Non-pigmented ciliary epithelial cell (primary cell): ENCODE data around the gene FARSA.
"Not testable (repeated sequence)": the region's sequence is repeated elsewhere in the genome, so short reads cannot be mapped to it uniquely, and the experiment has no call there.

Experiments
- DNase-seq: peaks from one replicate; pipeline ENCODE4 v3.0.0-alpha.2; 2010; ENCODE audit warnings: low read depth

FARSA gene

DNA sequence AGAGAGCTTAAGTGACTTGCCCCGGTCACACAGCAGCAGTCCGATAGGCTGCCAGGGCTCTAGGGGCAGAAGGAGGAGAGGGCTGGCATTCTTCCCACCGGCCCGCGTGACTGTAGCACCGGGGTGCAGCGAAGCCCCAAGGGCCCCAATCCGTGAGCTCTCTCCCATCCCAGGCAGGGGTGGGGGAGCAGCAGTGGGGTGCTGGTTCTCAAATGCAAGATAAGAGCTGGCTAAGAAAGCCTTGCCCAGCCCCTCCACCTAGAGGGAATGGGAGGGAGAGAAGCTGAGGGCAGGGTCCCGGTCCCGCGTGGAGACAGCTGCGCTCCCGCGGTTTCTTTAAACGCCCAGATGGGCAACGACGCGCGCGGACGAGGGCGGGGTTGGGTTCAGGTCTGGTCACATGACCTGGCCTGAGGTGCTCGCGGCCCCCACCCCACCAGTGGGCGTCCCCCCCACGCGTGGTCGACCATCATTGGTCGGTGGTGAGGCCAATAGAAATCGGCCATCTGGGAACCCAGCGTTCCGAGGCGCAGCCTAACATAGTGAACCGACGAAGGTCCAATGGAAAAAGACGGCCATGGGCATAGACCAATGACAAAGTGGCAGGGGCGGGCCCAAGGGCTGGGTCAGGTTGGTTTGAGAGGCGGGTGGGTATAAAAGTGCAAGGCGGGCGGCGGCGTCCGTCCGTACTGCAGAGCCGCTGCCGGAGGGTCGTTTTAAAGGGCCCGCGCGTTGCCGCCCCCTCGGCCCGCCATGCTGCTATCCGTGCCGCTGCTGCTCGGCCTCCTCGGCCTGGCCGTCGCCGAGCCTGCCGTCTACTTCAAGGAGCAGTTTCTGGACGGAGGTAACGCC lies 4.6 kb upstream of the FARSA start, which contains the start of gene CALR:
CALR (plus strand) TSS at position 683 of the 852 bp plus-strand sequence; CDS start at position 754, 71 bp downstream.
- peak; percentile 97 for DNase-seq

DNA sequence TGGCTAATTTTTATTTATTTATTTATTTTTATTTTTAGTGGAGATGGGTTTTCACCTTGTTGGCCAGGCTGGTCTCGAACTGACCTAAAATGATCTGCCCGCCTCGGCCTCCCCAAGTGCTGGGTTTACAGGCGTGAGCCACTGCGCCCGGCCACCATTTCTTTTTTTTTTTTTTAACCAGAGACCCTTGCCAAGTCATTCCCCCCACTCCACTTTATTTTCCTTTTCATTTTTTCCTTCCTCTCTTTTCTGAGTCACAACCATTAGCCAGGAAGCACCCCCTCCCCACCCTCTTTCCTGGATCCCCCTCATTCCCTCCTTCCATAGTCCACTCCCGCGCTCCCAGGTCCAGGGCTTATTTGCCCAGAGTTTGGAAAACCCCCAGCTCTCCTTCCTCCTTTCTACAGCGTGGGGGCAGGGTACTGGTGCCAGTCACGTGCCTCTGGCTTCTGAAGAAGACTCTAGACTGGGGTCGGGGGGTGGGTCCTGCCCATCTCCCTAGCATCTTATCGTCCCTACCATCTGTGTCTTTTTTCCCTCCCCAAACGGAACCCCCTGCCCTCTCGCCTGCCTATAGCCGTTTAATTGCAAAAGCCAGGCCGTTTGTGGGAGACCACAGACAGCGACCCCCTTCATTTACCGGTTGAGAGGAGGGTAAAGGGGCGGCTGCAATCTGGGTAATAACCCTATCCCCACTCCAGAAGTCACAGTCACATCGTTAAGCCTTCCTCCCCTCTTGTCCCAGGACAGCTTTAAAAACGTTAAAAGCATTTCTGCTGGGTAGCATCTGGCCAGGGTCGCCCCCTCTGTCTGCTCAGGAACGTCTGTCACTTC lies 3.8 kb upstream of the FARSA start:
- DNase-seq: no peak

DNA sequence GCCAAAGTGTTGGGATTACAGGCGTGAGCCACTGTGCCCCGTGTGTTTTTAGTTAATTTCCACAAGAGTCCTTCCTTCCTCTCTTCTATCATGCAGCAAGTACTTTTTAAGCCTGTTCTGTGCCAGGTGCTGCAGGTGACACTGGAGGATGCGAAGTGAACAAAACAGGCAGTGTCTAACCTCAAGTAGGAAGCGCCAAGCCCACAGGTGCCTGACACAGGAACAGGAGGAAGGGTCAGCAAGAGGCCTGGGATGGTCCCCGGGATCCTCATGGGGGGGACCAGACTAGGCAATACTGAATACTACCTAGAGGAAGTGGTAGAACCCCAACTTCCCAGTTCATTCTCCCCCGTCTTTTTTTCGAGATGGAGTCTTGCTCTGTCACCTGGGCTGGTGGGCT lies 3.1 kb upstream of the FARSA start:
- DNase-seq: no peak

DNA sequence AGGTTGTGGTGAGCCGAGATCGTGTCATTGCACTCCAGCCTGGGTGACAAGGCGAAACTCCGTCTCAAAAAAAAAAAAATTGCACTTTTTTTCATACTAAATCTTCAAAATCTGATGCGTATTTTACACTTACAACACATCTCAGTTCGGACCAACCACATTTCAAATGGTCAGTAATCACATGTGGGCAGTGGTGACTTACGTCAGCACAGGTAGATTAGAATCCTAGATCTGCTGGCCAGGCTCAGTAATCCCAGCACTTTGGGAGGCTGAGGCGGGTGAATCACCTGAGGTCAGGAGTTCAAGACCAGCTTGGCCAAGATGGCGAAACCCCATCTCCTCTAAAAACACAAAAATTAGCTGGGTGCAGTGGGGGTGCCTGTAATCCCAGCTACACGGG lies 1.6 kb upstream of the FARSA start:
- no peak for DNase-seq

DNA sequence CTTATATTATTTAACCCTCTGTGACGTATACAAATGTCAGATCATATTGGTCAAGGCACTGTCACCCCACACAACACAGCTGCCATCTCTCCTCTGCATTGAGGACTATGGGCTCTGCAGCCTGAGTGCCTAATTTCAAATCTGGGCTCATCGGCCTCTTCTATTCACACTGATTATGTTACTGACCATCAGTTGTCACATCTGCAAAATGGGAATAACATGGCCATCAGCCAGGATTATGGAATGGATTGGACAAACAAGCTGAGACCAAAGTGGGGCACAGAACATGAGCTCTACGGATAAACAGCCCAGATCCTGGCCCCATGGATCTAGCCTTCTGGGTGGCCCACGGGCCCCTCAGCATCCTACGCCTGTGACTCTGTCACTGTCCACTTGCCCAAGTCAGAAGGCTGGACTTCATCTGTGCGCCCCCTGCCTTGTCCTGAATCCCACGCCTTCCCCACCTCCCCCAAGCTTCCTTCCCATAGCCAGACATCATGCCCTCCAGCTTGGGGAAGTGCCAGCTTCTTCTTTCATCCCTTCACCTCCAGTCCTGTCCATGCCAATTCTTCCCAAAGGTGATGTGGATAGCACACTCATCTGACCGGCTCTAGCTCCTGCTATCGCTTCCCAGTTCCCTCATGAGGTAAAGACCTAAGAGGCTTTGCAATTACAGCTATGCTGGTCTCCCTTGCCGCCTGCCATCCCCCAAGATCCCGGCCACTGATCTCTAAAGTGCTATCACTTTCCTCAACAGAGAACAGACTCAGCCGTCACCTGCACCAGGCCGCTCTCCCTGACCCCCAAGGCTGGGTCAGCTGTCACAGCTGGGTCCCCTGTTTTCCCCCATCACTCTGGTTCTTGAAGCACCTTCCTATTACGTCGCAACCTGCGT lies 872 bp downstream of the FARSA start:
- no peak for DNase-seq

DNA sequence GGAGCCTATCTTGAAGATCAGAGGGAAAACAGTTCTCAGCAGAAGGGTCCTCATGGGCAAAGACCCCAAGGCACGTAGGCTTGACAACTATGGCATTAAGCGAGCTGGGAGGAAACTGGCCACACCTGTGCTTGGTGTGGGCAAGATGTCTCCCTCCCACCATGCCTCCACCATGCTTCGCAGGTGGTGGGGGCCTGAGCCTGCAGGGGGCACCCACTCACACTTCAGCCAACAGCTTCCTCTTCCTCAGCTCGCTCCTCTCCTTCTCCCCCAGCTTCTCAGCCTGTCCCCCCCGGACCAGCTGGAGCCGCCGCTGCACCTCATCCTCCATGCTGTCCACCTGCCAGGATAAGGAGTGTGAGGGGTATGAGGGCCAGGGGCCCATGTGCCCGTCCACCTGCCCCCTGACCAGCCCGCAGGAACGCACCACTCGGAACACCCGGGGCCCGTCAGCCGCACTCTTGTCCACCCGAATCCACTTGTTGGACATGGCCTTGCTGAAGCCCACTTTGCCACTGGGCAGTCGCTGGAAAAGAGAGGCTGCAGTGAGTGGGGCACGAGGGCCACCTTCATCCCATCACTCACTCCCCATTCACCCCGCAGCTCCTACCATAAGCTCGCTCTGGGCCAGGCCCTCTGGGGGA lies 3.4 kb downstream of the FARSA start:
- DNase-seq: no peak

DNA sequence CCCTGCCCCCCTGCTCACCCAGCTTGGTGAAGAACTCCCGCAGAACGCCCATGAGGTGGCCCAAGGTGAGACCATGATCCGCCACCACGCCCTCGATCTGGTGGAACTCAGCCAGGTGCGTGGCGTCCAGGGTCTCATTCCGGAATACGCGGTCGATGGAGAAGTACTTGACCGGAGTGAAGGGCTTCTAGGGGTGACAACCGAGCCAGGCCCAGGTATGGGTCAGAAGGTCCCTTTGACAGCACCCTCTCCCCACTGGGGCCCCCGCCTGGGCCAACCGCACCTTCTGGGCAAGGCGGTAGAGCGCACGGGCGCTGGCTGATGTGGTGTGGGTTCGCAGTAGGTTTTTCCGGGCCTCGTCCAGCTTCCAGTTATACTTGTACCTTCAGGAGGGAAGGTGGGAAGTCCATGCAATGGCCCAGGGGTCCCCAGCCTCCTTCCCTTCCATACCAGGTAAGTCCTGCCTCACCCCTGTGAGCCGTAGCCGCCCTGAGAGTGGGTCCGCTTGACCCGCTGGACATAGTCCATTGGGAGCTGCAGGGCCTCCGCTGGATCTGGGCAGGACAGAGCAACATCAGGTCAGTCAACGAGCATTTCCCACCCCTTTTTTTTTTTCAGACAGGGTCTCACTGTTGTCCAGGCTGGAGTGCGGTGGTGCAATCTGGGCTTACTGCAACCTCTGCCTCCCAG lies 8.7 kb downstream of the FARSA start:
- DNase-seq: no peak

DNA sequence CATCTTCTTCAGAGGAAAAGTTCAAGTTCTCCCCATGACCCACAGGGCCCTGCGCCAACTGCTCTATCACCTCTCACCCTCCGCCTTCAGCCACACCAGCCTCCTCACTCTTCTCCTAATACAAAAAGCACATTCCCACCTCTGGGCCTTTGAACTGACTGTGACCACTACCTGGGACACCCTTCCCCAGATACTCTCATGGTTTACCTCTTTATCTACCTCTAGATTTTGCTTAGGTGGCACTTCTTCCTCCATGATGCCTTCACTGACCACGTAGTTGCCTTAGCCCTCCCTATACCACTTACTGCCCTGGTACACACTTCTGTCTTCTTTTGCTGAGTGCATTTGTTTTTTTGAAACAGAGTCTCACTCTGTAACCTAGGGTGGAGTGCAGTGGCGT lies 10.6 kb downstream of the FARSA start:
- no peak for DNase-seq

DNA sequence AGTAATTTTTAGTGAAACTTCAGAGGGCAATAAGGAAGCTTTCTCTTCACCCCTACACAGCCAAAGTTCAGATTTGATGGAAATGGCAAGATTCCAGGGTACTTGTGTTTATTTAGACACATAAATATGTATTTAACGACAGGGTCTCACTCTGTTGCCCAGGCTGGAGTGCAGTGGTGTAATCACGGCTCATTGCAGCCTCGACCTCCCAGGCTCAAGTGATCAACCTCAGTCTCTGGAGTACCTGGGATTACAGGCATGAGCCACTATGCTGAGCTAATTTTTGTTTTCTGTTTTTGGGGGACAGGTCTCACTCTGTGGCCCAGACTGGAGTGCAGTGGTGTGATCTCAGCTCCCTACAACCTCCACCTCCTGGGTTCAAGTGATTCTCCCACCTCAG lies 12.5 kb downstream of the FARSA start:
- DNase-seq: no peak

DNA sequence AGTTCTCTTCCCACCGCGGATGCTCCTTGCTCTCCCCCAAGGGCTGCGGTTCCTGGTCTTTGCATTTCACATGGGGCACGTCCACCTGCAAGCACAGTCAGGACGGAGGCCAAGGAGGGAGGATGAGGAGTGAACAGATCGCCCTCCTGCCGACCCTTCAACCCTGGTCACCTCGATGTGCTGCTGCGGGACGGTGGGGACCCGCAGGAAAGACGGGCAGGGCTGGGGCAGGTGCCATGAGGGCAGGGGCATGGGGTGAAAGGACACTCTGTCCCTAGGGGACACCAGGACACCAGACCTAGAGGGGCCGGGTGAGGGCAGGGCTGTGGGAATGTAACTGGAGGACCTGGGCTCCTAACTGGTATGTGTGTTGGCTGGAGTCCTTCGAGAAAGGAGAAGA lies 15.3 kb downstream of the FARSA start:
- DNase-seq: no peak

DNA sequence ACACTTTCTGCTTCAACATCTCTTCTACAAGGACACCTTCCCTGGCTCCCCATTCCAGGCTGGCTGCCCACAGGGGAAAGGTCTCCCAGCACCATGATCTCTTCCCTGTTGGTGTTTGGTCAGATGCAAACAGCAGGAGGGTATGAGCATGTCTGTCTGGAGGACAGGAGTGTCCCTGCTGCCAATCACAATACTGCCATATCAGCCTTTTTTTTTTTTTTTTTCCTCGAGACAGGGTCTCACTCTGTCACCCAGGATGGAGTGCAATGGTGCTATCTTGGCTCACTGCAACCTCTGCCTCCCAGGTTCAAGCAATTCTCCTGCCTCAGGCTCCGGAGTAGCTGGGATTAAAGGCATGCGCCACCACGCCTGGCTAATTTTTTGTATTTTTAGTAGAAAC lies 17.7 kb downstream of the FARSA start:
- not testable (repeated sequence) for DNase-seq

DNA sequence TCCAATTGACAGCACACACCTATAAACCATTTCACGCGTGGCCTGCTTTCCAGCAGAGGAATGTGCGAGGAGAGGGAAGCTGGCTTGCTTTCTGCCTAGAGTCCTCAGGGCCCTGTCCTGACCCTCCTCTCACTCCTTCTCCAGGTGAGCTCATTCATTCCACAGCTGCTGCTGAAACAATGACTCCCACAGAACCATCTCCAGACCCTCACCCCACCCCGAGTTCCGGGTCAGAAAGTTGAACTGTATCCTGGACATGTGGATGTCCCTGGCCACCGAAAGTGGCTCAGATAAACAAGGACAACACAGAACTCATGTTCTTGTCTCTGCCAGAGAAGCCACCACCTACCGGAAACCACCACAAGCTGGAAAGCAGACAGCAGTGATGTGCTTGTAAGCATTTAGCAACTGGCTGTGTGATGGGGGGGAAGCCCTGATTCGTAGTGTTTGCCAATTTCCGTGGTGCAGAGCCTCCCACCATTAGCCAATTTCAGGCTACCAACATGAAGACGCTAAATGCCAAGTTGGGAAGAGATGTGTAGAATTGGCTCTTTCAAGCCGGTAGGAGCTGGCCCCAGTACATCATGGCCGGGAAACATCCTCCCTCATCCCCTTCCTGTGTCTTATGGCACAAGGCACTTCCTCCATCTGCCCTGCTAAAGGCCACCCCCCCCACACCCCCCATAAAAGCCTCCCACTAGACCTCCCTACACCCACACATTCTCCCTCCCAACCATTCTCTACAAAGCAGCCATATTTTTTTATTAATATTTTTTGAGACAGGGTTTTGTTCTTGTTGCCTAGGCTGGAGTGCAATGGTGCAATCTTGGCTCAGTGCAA lies 19.4 kb downstream of the FARSA start:
- no peak for DNase-seq

DNA sequence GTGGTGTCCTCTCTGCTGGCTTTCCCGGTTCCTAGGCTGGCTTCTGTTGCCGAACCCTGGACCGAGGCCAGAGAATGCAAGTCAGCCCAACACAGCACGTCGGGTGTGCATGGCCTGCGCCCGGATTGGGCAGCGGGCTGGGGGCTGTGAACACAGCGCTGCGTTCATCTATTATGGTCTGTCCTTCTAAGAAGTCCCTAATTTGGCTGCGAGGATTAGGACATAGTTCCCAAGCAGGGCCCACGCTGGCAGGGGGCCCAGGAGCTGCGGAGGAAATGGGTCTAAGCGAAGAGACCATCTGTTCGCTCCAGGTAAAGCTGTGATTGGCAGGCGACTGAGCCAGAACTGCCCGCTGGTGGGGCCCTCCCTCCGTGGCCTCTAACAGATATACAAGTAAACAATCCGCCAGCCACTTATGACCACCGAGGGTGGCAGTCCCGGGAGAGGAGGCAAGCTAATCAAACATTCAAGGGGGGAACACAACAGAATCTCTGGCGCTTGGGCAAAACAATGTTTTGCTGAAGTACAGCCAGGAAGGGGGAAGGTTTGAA lies 20.4 kb downstream of the FARSA start:
- DNase-seq: no peak

DNA sequence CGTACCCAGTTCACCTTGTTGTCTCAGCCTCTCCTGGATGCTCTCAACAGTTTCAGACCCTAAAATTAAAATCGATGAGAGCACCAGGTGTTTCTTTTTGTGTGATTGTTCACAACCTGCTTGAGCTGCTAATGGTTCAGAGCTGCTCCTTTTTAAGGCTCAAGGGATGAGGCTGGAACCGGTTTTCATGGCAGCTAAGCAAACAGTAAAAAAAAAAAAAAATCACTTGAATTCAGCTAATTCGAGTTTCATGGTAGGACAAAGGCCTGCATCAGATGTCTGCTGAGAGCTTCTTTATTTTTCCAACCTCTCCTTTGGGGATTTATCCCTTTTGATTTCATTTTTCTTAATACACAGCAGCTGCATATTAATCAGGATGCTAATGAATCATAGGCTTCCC lies 20.9 kb downstream of the FARSA start:
- DNase-seq: no peak

DNA sequence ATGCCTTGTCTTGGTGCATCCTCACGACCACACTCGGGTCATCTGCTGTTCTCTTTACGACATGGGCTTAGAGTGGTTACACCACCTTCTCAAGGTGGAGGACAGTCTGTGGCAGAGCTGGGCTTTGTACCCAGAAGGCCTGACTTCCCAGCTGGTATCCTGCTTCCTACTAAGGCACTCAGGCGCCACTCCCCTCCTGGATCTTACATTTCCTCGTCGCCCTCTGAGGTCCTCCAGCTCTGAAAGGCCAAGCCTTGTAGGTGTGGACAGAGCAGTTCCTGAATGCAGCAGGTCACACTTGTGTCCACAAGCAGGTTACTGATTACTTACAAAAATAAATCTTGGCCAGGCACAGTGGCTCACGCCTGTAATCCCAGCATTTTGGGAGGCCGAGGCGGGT lies 26.3 kb downstream of the FARSA start:
- no peak for DNase-seq

DNA sequence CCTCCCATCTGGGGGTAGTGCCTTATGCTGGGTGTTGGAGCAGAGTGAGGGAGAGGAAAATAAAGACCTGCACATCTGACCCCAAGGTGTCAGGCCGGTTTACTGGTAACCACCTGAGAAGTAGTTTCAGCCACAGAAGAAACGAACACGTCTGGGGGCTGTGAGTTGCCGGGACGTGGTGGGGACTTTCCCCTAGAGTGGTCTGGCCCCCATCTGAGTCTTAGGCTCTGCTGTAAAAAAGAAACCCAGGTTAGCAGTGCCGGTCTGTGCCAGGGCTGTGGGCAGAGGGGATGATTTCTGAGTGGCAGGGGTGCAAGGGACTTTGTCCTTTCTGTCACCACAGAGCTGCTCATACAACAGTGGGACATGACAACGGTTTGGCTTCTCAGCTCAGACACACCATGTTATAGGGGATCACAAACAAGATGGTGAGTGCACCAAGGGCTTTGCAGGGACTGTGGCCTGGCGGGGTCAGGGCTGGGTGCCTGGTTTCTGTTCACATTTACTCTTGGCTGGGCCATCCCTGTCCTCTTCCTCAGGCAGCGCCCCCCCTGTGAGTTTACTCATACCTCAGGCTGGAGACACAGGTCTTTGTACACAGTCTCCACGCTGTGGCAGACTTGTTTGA lies 33.5 kb downstream of the FARSA start:
- DNase-seq: no peak

DNA sequence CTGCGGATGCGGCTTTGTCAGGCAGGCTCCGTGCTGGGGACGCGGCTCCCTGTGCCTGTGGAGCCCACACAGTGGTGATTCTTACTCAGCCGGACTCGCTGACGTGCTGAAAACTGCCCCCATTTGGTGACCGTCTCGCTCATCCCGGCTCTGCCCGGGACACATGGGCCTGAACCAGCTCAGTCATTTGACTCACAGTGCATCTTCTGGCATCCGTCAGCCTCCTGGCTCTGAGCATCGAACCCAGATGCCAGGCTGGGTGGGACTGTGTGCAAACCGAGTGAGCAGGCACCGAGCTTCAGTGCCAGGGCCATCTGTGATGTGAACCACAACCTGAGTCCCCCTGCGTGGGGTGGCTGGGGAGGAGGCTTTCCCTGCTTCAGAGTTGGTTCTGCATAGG lies 37.1 kb downstream of the FARSA start:
- DNase-seq: no peak

DNA sequence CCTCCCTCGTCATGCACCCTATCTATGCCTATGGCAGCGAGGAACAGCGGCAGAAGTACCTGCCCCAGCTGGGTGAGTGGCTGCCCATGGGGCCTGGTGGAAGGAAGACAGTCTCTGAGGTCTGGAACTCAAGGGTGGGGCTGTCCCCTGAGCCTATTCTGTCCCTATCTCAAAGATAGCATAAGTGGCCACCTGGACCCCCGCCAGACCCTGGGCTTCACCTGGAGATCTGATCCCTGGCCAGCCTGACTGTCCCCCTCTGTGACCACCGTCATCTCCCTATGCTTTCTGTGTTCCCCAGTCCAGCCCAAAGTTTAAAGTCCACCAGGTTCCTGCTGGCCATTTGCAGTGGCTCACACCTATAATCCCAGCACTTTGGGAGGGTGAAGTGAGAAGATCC lies 39.9 kb downstream of the FARSA start:
- DNase-seq: no peak

DNA sequence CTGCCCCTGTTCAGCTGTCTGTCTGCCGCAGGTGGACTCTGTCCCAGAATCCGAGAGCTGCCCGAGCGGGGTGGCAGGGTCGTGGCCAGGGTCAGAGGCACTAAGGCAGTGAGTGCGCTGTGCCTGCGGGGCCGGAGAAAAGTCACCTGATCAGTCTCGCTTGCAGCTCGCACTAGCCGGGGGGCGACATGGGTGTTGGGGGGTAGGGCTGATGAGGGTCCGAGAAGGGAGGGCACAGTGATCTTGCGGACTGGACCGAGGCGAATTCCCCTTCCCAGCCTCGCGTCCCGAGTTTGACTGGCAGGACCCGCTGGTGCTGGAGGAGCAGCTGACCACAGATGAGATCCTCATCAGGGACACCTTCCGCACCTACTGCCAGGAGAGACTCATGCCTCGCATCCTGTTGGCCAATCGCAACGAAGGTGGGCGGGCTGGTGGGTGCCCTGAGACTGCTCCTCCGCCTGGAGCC lies 41.9 kb downstream of the FARSA start:
- DNase-seq: no peak
